ENCODE results near the gene STK11.

DNA sequence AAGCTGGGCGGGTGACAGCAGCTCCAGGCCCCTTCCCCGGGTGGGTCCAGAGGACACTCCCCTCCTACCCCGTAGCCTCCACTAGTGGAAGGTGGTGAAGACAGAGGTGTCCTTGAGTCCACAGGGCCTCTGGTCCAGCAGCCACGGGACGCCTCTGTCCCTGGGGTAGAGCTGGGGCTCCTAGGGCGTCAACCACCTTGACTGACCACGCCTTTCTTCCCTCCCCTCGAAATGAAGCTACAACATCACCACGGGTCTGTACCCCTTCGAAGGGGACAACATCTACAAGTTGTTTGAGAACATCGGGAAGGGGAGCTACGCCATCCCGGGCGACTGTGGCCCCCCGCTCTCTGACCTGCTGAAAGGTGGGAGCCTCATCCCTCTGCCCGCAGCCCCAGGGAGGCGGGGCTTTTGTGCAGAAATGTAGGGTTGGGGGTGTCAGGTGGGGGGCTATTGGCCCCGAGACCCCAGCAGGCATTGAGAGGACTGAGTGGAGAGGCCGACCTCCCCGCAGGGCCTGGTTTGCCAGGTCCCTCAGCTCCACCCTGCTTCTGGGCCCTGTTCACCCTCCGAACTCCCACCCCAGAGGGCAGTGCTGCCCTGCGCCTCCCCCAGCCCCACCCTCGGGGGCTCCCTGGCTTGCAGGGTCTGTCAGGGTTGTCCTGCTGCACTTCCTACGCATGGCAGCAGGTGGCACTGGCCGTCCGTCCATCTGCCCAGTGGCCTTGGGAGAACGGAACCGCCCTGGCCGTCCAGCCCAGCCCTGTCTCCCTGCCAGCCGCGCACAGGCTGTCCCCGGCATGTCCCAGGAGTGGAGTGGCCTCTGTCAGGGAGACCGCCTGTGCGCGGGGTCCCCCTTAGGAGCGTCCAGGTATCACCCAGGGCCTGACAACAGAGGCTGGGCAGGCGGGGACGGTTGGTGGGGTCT is 15.7 kb downstream of the STK11 start:
- TF ChIP-seq CTCF (IDR thresholded peaks at IDR 0.05; ENCODE audit: poor library complexity, severe bottlenecking) (peak; percentile 42), EZH2 (IDR thresholded peaks at IDR 0.05; ENCODE audit: borderline replicate concordance, insufficient read depth, low read length, poor library complexity, severe bottlenecking) (no peak)

Measured in neural cell (in vitro differentiated cells).